Gastroesophageal sphincter (tissue), 3 donors: ENCODE results near the gene CPEB3.

Source experiments
- CTCF ChIP-seq, 4 experiments: fragments of 200-600 bp in 2 of 4; fragments of 450-650 bp in 2 of 4; sonication (generic) in 1 of 4; IDR thresholded peaks; one replicate each; pipeline ENCODE4 v1.5.1; 2017 to 2019; ENCODE audit warnings: antibody characterized with exemption in 4 of 4, mild to moderate bottlenecking in 2 of 4, moderate library complexity in 2 of 4
- POLR2A ChIP-seq, 2 donors: fragments of 450-650 bp; IDR thresholded peaks; one replicate each; pipeline ENCODE4 v1.6.1; 2017; ENCODE audit warnings: antibody characterized with exemption in 2 of 2, mild to moderate bottlenecking in 2 of 2, moderate library complexity in 1 of 2
- POLR2AphosphoS5 ChIP-seq: sonication (generic); formaldehyde crosslinking; IDR thresholded peaks from one replicate; pipeline ENCODE4 v1.6.1; 2017; ENCODE audit warnings: antibody characterized with exemption

- TF ChIP-seq CTCF (IDR thresholded peaks at IDR 0.05), result peak; percentile 46 to 93 (median 84)
- TF ChIP-seq POLR2AphosphoS5, result no peak
- TF ChIP-seq POLR2A (IDR thresholded peaks at IDR 0.05), result no peak
These were observed 203.0 kb downstream of the CPEB3 start for GRCh38 chr10:92087750-92088395.
